ENCODE results near the gene ITGAE. TPM values are rescaled to one million over a fixed set of nuclear protein-coding genes. Genes with fewer than 3 reads are reported as not detected.

The ITGAE gene
- total and polyA plus RNA-seq, 2 experiments from 2014 or later: 23.3 to 80.3 TPM

DNA sequence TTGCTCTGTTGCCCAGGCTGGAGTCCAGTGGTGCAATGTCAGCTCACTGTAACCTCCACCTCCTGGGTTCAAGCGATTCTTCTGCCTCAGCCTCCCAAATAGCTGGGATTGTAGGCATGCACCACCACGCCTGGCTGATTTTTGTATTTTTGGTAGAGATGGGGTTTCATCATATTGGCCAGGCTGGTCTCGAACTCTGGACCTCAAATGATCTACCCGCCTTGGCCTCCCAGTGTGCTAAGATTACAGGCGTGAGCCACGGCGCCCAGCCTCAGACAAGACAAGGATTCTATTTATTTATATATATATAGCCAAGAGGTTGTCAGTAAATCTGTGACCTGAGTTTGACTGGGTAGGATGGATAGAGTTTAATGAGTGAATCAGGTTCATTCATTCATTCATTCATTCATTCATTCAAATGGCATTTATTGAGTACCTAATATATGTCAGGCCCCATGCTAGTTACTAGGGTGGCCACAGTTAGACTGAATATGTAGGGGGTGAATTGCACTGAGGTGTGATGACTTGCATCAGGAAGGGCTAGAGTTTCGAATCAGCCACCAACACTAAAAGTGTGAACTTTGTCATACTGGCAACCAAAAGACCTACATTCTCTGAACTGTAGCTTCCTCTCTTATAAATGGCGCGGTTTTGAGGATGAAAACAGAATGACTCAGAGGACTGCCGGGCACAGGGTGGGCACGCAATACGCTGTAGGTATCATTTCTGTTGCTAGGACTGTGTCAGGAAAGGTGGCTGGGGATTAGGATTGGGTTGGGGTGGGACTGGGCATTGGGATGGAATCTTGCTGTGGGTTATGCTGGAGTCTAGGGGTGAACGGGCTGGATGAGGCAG is 37.8 kb downstream of the ITGAE start:
- Histone ChIP-seq H4K20me1 (ENCODE audit: insufficient read depth) (no peaks in the 10 kb centered on the region), H2AFZ (no peak overlapping the region), H3K9me2 (ENCODE audit: insufficient read depth) (no peaks in the 10 kb centered on the region), H3K27me3 (replicated peaks; ENCODE audit: insufficient read depth) (no peaks in the 10 kb centered on the region), H3K4me3 (no peak overlapping the region), H3K9me3 (ENCODE audit: low read depth) (no peaks in the 10 kb centered on the region), H3K79me2 (ENCODE audit: insufficient read depth) (no peaks in the 10 kb centered on the region), H3K27ac (no peak overlapping the region), H3K36me3 (ENCODE audit: low read depth) (no peaks in the 10 kb centered on the region), H3K4me1 (ENCODE audit: insufficient read depth) (no peaks in the 10 kb centered on the region), H3K9ac (no peak overlapping the region), H3F3A (ENCODE audit: insufficient read depth) (no peaks in the 10 kb centered on the region), H3K4me2 (ENCODE audit: unreplicated experiment) (no peak overlapping the region)
- TF ChIP-seq EZH2phosphoT487 (IDR thresholded peaks at IDR 0.05; ENCODE audit: insufficient read depth, low read depth): no peak
- no peak for TF ChIP-seq EZH2 (IDR thresholded peaks at IDR 0.05; ENCODE audit: insufficient read depth, poor library complexity, severe bottlenecking)
- in situ Hi-C loops (cut with MboI): no loop called here
- 72 to 78% methylated on average over 14 of the region's 14 CpGs for WGBS, 2 experiments (ENCODE audit: low coverage in 1 of 2, low lambda C conversion rate in 2 of 2, missing lambda C conversion rate in 2 of 2)
- no peak for DNase-seq

- TF ChIP-seq EZH2 (IDR thresholded peaks at IDR 0.05; ENCODE audit: insufficient read depth, poor library complexity, severe bottlenecking): no peak
- H3F3A ChIP-seq (ENCODE audit: insufficient read depth): no peaks in the 10 kb centered on the region
- no peaks in the 10 kb centered on the region for H4K20me1 ChIP-seq (ENCODE audit: insufficient read depth)
- H3K4me2 ChIP-seq (ENCODE audit: unreplicated experiment): no peak overlapping the region
- 67 to 71% methylated on average over 15 to 16 of the region's 16 CpGs for WGBS, 2 experiments (ENCODE audit: low coverage in 1 of 2, low lambda C conversion rate in 2 of 2, missing lambda C conversion rate in 2 of 2)
- H3K4me3 ChIP-seq: no peak overlapping the region
- no peak overlapping the region for H3K27ac ChIP-seq
- H3K79me2 ChIP-seq (ENCODE audit: insufficient read depth): no peaks in the 10 kb centered on the region
- H3K27me3 ChIP-seq (replicated peaks; ENCODE audit: insufficient read depth): no peaks in the 10 kb centered on the region
- no peaks in the 10 kb centered on the region for H3K36me3 ChIP-seq (ENCODE audit: low read depth)
- H3K9me3 ChIP-seq (ENCODE audit: low read depth): no peaks in the 10 kb centered on the region
- H3K9ac ChIP-seq: no peak overlapping the region
- in situ Hi-C loops (cut with MboI): no loop called here
- no peak for DNase-seq
- no peaks in the 10 kb centered on the region for H3K9me2 ChIP-seq (ENCODE audit: insufficient read depth)
- no peak overlapping the region for H2AFZ ChIP-seq
- no peaks in the 10 kb centered on the region for H3K4me1 ChIP-seq (ENCODE audit: insufficient read depth)
Measured at GRCh38 chr17:3761918-3762380, 39.0 kb downstream of the ITGAE start.

DNA sequence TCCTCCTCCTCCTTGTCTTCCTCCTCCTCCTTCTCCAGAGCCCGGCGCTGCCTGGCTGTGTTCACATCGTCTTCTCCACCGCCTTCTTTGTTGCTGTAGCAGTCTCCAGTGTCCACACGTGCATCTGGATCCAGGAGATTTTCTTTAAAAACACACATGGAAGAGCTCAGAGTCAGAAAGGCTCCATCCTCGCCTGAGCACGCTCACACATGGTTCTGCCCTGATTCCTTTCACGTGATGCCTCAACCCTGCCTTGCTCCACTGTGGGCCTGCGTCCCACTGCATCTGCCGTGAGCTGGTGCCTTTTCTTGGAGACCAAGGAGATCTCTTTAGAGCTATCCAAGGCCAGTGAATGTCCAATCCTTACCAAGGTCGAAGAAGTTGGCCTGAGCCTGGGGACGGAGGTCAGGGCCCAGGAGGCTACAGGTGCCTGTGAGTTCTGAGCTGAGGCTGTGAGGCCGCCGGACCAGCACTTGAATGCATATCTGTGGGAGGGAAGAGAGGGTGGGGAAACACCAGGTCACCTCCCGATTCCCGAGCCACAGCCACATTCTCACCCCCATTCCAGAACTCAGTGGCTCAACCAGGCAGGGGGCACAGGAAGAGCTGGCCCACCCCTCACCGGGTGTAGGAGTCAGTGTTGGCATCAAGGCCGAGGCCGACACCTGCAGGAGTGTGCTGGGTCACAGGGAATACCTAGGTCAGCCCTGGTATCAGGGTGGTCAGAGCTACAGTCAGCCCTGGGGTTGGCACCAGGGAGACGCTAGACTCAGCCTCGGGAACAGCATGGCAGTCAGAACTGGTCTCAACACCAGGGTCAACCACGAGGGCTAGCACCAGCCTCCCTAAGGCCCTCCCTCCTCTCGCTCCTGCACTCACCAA is 39.7 kb downstream of the ITGAE start:
- no peaks in the 10 kb centered on the region for H3K4me1 ChIP-seq (ENCODE audit: insufficient read depth)
- no peaks in the 10 kb centered on the region for H3K79me2 ChIP-seq (ENCODE audit: insufficient read depth)
- no peak overlapping the region for H3K4me3 ChIP-seq
- H2AFZ ChIP-seq: no peak overlapping the region
- no peak overlapping the region for H3K27ac ChIP-seq
- DNase-seq: peak; percentile 26
- TF ChIP-seq EZH2 (IDR thresholded peaks at IDR 0.05; ENCODE audit: insufficient read depth, poor library complexity, severe bottlenecking) (no peak), EZH2phosphoT487 (IDR thresholded peaks at IDR 0.05; ENCODE audit: insufficient read depth, low read depth) (no peak)
- H3K4me2 ChIP-seq (ENCODE audit: unreplicated experiment): no peak overlapping the region
- no peaks in the 10 kb centered on the region for H3K27me3 ChIP-seq (replicated peaks; ENCODE audit: insufficient read depth)
- no peaks in the 10 kb centered on the region for H3K36me3 ChIP-seq (ENCODE audit: low read depth)
- no peaks in the 10 kb centered on the region for H3K9me2 ChIP-seq (ENCODE audit: insufficient read depth)
- no peaks in the 10 kb centered on the region for H3K9me3 ChIP-seq (ENCODE audit: low read depth)
- no peaks in the 10 kb centered on the region for H4K20me1 ChIP-seq (ENCODE audit: insufficient read depth)
- no peak overlapping the region for H3K9ac ChIP-seq
- H3F3A ChIP-seq (ENCODE audit: insufficient read depth): no peaks in the 10 kb centered on the region
- 37 to 41% methylated on average over 21 to 23 of the region's 23 CpGs for WGBS, 2 experiments (ENCODE audit: low coverage in 1 of 2, low lambda C conversion rate in 2 of 2, missing lambda C conversion rate in 2 of 2)
- in situ Hi-C loops (cut with MboI): no loop called here

DNA sequence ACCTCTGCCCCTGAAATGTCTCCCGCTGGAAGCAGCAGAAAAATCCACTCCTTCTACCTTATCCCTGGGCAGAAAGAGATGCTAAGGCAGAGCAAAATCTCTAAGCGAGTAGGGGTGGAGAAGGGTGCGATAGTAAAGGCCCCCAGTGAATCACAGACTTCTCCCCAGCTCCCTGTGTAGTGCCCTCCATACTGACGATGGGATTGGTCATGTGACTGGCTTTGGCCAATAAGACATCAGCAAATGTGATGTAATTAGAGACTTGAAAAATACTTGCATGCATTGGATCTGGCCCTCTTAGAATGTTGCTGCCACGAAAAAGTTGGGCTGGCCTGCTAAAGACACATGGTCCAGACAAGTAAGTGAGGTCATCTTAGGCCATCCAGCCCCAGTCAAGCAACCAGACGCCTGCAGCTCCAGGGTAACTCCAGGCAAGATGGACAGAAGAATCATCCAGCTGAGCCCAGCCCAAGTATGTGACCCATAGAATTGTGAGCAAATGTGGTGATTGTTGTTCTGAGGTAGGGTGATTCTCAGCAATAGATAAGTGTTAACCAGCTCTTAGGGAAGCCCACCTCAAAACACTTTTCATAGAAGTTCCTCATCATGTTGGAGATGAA is 41.3 kb downstream of the ITGAE start:
- no peak for DNase-seq
- Histone ChIP-seq H4K20me1 (ENCODE audit: insufficient read depth) (no peaks in the 10 kb centered on the region), H3F3A (ENCODE audit: insufficient read depth) (no peaks in the 10 kb centered on the region), H3K4me2 (ENCODE audit: unreplicated experiment) (no peak overlapping the region), H3K9me2 (ENCODE audit: insufficient read depth) (no peaks in the 10 kb centered on the region), H3K36me3 (ENCODE audit: low read depth) (no peaks in the 10 kb centered on the region), H3K27ac (no peak overlapping the region), H3K9ac (no peak overlapping the region), H2AFZ (no peak overlapping the region), H3K79me2 (ENCODE audit: insufficient read depth) (no peaks in the 10 kb centered on the region), H3K4me3 (no peak overlapping the region), H3K27me3 (replicated peaks; ENCODE audit: insufficient read depth) (no peaks in the 10 kb centered on the region), H3K9me3 (ENCODE audit: low read depth) (no peaks in the 10 kb centered on the region), H3K4me1 (ENCODE audit: insufficient read depth) (no peaks in the 10 kb centered on the region)
- no peak for TF ChIP-seq EZH2 (IDR thresholded peaks at IDR 0.05; ENCODE audit: insufficient read depth, poor library complexity, severe bottlenecking)
- in situ Hi-C loops (cut with MboI): no loop called here
- WGBS, 2 experiments (ENCODE audit: low coverage in 1 of 2, low lambda C conversion rate in 2 of 2, missing lambda C conversion rate in 2 of 2): 73 to 80% methylated on average over 6 of the region's 6 CpGs
